GM23248 (cell line): ENCODE results near the gene GLA.

Experiments
- EZH2 ChIP-seq: fragments of 200-600 bp; sonication (generic); IDR thresholded peaks from 2 replicates; pipeline ENCODE4 v1.6.1; 2018; ENCODE audit warnings: antibody characterized with exemption, mild to moderate bottlenecking; ENCODE audit not compliant: insufficient read depth, poor library complexity, severe bottlenecking
- EZH2phosphoT487 ChIP-seq: fragments of 200-600 bp; sonication (generic); IDR thresholded peaks from 2 replicates; pipeline ENCODE4 v1.6.1; 2018; ENCODE audit warnings: antibody characterized with exemption, moderate library complexity, mild to moderate bottlenecking, low read depth; ENCODE audit not compliant: insufficient read depth

DNA sequence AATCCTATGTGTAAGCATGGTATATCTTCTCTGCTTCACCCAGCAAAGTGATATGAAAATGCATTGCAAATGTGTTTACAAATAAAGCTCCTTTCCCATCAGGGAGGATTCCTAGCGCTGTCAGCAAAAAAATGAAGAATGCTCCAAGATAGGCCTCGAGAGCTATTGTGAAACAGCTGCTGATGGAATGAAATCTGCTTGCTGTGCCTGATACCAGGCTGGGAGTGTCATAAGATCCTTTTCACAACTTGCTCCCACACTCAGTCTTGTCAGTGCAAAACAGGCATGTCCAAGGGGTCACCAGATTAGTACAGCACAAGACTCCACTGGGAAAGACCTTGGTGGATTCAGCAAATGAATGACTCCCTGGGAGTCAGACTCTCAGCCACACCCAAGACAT lies 34.4 kb upstream of the GLA start:
- TF ChIP-seq EZH2 (no peak), EZH2phosphoT487 (no peak)
